Brain microvascular endothelial cell (primary cell): ENCODE results near the gene PATJ.

Source experiments
- DNase-seq: peaks from one replicate; pipeline ENCODE4 v3.0.0-alpha.2; 2020
- H3K27ac ChIP-seq: fragments of 250-450 bp; sonication (Bioruptor Pico); 2 replicates; pipeline ENCODE4 v1.5.1; 2020; ENCODE audit warnings: mild to moderate bottlenecking, moderate library complexity
- H3K27me3 ChIP-seq: fragments of 250-450 bp; sonication (Bioruptor Pico); replicated peaks from 2 replicates; pipeline ENCODE4 v1.5.1; 2020; ENCODE audit warnings: mild to moderate bottlenecking
- H3K36me3 ChIP-seq: fragments of 250-450 bp; sonication (Bioruptor Pico); replicated peaks from 2 replicates; pipeline ENCODE4 v1.5.1; 2020; ENCODE audit warnings: mild to moderate bottlenecking
- H3K4me3 ChIP-seq: 2 replicates; pipeline ENCODE4 v1.5.1; 2011; ENCODE audit warnings: low read depth, mild to moderate bottlenecking, control low read depth, low read length, moderate library complexity
- CTCF ChIP-seq: IDR thresholded peaks from 2 replicates; pipeline ENCODE4 v1.5.1; 2011; ENCODE audit warnings: low read depth, mild to moderate bottlenecking, moderate library complexity, low read length, control low read depth, inconsistent platforms; ENCODE audit errors: missing control alignments
- in situ Hi-C: cut with HindIII; loops from 2 replicates; pipeline ENCODE4 v1.10.0; 2017; ENCODE audit warnings: low sequenced_read_pairs, low pct_ligation_motif_present

Gene PATJ

DNA sequence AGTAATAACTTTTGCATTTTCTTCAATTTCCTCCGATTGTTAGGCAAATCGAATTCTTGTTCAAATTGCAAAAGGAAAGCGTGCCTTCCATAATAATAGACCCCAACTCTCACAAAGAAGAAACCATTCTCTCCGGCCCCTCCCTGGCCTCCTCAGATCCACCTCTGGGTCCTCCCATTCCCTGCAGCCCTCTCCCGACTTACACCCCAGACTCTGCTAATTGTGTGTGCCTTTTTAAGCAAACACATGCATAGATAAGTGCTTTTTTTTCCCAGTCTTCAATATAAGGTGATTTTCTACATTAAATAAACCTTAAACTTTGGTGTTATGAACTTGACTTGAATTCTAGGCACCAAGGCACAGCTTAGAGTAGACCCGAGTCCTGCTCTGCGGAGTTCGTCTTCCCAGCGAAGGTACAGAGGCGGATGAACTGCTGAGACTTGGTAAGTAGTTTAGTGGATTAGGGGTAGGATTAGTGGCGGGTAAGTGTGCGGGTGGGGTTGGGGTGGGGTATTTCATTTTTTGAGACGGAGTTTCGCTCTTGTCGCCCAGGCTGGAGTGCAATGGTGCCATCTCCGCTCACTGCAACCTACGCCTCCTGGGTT lies 453.9 kb downstream of the PATJ start:
- H3K27ac ChIP-seq, result no peak overlapping the region
- no peak for TF ChIP-seq CTCF
- H3K27me3 ChIP-seq, result peaks cover 3% of the 10 kb centered on the region
- no peak for DNase-seq
- no peak overlapping the region for H3K4me3 ChIP-seq
- no peaks in the 10 kb centered on the region for H3K36me3 ChIP-seq
- in situ Hi-C loops, result no loop called here

DNA sequence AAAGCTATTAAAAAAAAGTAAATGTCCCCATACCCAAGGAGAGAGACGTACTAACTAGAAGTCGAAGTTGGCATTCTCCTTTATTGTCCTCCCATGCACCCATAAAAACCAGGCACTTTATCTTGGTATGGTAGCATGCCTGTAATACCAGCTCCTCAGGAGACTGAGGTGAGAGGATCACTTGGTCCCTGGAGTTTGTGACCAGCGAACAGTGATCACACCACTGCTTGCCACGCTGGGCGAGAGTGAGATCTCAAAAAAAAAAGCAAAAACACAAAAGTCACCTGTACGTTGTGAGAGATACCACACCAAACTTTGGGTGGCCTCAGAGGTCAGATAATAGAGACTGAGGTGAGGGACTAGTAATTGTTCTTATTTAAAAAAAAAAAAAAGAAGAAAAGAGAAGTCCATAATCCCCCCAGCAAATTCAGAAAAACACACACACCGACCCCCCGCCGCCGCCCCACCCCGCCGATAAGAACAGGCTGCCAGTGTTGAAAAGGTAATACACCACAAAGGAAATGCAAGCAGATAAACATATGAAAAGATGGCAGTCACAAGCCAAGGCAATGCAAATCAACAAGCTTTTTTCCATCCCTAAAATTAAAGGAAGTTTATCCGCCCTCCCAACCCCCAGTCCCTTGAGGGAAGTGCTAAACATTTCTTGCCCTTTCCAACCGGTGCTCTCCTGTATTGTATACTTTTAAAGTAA lies 455.9 kb downstream of the PATJ start:
- in situ Hi-C loops, result no loop called here
- H3K36me3 ChIP-seq, result no peaks in the 10 kb centered on the region
- peaks cover 3% of the 10 kb centered on the region for H3K27me3 ChIP-seq
- no peak overlapping the region for H3K27ac ChIP-seq
- no peak overlapping the region for H3K4me3 ChIP-seq
- no peak for TF ChIP-seq CTCF
- no peak for DNase-seq

DNA sequence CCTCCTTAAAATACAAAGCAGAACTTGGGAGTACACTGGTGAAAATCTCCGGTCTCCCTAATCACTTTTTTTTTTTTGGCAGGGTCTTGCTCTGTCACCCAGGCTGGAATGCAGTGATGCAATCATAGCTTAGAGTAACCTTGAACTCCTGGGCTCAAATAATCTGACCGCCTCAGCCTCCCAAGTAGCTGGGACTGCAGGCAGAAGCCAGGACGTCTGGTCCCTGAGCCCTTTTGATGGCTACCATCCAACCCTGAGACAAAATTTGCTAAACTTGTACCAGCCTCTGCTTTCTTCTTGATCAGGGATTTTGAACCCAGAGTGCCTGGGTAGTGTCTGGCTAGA lies 456.5 kb downstream of the PATJ start:
- H3K36me3 ChIP-seq, result no peaks in the 10 kb centered on the region
- H3K27ac ChIP-seq, result no peak overlapping the region
- peaks cover 3% of the 10 kb centered on the region for H3K27me3 ChIP-seq
- TF ChIP-seq CTCF, result no peak
- in situ Hi-C loops, result no loop called here
- DNase-seq, result no peak
- H3K4me3 ChIP-seq, result no peak overlapping the region

- no peaks in the 10 kb centered on the region for H3K36me3 ChIP-seq
- in situ Hi-C loops, result no loop called here
- H3K4me3 ChIP-seq, result no peak overlapping the region
- no peak for DNase-seq
- H3K27ac ChIP-seq, result no peak overlapping the region
- no peak for TF ChIP-seq CTCF
- no peaks in the 10 kb centered on the region for H3K27me3 ChIP-seq
Observed at GRCh38 chr1:62207187-62207586, 464.9 kb downstream of the PATJ start.

- Histone ChIP-seq H3K4me3 (no peak overlapping the region), H3K27ac (no peak overlapping the region), H3K27me3 (no peaks in the 10 kb centered on the region), H3K36me3 (no peaks in the 10 kb centered on the region)
- in situ Hi-C loops, result no loop called here
- TF ChIP-seq CTCF, result no peak
- DNase-seq, result no peak
Observed at GRCh38 chr1:62208087-62208486, 465.8 kb downstream of the PATJ start.

DNA sequence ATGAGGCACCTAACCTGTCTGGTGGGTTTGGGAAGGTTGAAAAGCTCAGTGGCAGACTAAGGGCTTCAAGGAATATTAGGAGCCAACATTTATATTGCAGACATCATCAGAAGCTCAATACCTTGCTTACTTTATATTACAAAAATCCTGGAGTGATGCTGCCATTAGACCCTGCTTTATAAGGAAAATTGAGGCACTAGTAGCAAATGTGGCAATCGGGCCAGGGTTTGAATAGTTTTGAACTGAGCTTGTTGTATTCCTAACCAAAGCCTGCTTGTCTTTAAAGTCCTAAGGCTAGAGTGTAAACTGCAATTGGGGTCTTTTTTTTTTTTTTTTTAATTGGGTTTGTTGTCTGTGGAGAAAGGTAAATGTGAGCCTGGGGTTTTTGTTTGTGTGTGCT lies 466.7 kb downstream of the PATJ start:
- DNase-seq, result no peak
- in situ Hi-C loops, result no loop called here
- Histone ChIP-seq H3K4me3 (no peak overlapping the region), H3K27me3 (no peaks in the 10 kb centered on the region), H3K36me3 (no peaks in the 10 kb centered on the region), H3K27ac (no peak overlapping the region)
- no peak for TF ChIP-seq CTCF
